ENCODE data around the gene STAT5A.
A peak's percentile ranks its signal among the peaks of the same experiment; 100 is the strongest.
"Not testable (repeated sequence)": the region's sequence is repeated elsewhere in the genome, so short reads cannot be mapped to it uniquely, and the experiment has no call there.

STAT5A gene

GRCh38 chr17:42308446-42308845 lies 20.1 kb downstream of the STAT5A start:
- DNase-seq (ENCODE audit: low spot score): no peak

- no peak for DNase-seq (ENCODE audit: low spot score)
Measured at GRCh38 chr17:42309142-42309541, 20.8 kb downstream of the STAT5A start.

DNA sequence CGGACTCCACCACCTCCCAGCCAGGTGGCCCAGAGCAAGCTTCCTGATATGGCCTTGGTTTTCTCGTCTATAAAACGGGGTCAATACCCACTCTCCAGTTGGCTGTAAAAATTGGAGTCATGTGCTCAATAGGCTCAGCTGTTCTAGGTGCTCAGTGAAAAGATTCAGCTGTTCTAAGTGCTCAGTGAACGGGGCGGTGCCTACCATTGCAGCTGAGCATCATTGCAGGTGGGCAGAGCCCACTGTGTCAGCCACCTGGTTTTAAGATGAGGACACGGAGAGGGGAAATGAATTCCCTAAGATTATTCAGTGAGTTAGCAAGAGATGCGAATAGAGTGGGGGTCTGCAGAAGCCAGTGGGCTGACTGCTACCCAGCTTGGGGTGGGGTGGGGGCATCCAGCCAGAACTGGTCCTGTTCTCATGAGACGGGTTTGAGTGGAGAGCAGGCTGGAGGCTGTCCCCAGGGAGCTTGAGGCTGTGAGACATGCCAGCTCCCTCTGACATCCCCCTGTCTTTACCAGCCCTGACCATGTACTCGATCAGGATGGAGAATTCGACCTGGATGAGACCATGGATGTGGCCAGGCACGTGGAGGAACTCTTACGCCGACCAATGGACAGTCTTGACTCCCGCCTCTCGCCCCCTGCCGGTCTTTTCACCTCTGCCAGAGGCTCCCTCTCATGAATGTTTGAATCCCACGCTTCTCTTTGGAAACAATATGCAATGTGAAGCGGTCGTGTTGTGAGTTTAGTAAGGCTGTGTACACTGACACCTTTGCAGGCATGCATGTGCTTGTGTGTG lies 21.9 kb downstream of the STAT5A start:
- DNase-seq (ENCODE audit: low spot score): no peak

DNA sequence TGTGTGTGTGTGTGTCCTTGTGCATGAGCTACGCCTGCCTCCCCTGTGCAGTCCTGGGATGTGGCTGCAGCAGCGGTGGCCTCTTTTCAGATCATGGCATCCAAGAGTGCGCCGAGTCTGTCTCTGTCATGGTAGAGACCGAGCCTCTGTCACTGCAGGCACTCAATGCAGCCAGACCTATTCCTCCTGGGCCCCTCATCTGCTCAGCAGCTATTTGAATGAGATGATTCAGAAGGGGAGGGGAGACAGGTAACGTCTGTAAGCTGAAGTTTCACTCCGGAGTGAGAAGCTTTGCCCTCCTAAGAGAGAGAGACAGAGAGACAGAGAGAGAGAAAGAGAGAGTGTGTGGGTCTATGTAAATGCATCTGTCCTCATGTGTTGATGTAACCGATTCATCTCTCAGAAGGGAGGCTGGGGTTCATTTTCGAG lies 22.5 kb downstream of the STAT5A start:
- DNase-seq (ENCODE audit: low spot score): no peak

- no peak for DNase-seq (ENCODE audit: low spot score)
Measured at GRCh38 chr17:42311240-42312034, 23.1 kb downstream of the STAT5A start.

DNA sequence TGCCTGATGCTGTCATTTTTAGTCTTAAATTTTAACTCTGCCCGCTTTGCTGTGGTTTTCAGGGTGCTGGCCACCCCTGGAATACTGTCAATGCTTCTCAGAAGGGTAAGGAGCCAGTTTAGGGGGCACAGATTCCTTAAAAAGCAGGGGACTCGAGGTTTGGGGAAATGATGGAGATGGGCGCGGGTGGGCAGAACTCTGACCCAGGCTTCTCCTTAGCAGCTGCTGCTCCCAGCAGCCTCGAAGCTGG lies 23.7 kb downstream of the STAT5A start:
- no peak for DNase-seq (ENCODE audit: low spot score)

- DNase-seq (ENCODE audit: low spot score): no peak
Measured at GRCh38 chr17:42312285-42313130, 24.2 kb downstream of the STAT5A start.

DNA sequence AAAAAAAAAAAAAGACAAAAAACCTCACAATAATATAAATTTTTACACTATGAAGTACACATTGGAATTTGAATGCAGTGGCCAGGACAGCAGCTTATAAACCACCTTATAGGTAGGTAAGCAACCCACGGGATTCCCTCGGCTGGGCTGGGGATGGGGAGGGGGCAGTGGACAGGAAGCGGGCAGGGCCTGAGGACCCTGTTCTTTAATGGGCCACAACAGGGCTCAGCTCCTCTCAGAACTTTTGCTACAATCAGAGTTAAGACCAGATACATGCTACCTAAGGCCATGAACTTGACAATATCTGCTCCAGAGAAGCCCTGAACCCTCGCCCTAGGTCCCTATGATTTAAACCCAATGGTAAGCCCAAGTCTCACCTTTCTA lies 25.1 kb downstream of the STAT5A start:
- no peak for DNase-seq (ENCODE audit: low spot score)

DNA sequence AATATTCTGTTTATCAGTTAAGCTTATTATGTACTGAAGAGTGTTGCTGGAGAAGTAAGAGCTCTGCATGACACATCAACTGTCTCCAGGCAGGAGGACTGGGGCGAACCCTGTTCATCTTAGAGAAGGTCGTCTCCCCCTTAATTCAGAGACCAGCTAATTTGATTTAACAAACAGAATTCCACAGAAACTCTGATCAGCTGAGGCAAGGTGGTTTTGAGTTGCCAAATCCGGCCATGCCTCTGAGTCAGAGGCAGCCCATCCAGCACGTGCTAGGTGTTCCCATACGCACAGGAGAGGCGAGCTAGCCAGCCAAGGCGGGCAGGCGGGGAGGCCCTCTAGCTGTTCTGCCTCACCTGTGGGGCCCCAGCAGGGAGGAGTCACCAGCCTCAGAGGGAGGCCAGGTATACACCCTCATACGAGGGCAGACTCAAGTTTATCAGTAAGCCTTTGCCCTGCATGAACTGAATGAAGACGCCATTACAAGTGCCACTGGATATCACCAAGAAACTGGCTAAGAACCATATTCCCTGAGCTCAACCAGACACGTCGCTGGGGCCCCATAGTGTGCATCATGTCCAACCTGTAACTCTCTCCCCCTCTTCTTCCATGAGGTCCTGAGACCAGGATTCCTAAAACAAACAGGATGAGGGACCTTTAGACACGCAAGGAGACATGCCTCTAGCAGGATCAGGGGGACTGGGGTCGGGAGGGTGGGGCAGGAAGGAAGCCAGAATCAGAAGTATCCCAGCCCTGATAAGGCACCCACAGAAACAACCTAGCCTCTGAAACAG lies 25.7 kb downstream of the STAT5A start:
- no peak for DNase-seq (ENCODE audit: low spot score)

DNA sequence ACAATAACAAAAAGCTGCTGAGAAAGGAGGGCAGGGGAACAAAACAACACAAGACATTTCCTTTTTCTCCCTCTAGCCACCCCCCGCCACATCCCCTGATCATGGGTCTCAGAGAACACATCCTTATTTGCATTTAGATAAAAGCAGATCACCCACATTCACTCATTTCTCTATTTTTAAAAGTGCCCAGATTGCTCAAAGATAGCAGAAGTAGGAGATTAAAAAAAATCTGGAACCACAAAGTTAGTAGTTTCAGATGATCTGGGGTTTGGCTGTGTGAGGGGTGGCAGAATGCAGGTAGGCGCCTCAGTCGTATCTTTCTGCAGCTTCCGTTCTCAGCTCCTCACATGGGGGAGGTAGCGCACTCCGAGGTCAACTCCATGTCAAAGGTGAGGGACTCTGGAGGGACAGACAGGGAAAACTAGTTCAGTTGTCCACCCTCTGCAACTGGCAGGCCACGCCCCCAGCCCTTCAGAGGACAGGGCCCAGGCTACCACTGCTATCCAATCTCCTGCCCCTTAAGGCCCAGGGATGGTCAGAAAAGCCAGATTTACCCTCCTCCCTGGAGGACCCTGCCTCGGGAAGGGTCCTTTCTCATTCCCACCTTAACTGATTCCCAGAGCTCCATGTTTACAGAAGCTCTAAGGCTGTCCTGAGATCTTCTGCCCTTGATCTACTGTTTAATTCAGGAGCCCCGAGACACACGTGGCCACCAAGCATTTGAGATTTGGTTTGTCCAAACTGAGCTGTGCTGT lies 27.3 kb downstream of the STAT5A start:
- no peak for DNase-seq (ENCODE audit: low spot score)

DNA sequence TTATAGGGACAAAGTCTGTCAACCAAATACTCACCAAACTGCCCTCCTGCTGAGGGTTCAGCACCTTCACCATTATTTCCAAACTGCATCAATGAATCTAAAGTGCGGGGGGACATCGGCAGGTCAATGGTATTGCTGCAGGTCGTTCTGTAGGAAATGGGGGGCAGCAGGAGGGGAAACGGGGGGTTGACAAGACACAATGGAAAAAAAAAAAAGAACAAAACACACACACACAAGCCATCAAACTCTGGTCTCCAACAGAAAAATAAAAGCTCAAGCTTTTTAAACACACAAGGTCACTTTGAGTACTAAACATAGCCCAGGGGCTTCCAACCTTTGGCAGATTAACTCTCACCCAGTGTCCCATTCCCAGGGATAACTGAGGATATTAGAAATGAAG lies 28.5 kb downstream of the STAT5A start:
- DNase-seq (ENCODE audit: low spot score): no peak

DNA sequence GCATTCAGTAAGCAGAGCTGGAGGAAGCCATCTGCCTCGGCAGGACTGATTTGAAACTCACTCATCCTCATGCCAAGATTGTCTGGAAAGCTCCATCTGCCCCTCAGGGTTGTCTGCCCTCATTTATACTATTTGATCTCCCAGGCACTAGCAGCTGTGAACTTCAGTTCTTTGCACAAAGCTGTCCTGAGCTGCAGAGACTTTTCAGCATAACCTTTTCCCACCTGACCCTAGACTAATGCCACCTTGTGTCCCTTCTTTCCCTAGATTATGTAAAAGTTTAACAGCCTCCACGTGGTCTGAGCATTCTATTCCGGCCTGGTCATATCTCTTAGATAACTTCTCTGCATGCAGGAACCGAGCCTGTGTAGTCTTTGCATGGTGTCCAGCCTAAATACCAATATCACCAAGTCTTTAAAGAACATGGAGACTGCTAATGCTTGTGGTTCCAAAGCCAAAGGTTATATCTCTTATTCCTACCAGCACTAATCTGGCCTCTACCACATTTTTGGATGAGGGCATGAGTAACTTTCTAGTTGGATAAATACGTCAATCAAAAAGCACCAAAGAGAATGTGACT lies 29.1 kb downstream of the STAT5A start:
- no peak for DNase-seq (ENCODE audit: low spot score)

DNA sequence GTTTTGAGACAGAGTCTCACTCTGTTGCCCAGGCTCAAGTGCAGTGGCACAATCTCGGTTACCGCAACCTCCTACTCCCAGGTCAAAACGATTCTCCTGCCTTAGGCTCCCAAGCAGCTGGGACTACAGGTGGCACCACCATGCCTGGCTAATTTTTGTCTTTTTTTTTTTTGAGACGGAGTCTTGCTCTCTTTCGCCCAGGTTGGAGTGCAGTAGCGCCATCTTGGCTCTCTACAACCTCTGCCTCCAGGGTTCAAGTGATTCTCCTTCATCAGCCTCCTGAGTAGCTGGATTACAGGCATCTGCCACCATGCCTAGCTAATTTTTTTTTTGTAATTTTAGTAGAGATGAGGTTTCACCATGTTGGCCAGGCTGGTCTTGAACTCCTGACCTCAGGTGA lies 29.7 kb downstream of the STAT5A start:
- DNase-seq (ENCODE audit: low spot score): not testable (repeated sequence)

GRCh38 chr17:42321555-42321954 lies 33.3 kb downstream of the STAT5A start:
- no peak for DNase-seq (ENCODE audit: low spot score)

- DNase-seq (ENCODE audit: low spot score): peak; percentile 91
Measured at GRCh38 chr17:42322382-42323267, 34.3 kb downstream of the STAT5A start.

- DNase-seq (ENCODE audit: low spot score): no peak
Measured at GRCh38 chr17:42323268-42323773, 35.0 kb downstream of the STAT5A start.

DNA sequence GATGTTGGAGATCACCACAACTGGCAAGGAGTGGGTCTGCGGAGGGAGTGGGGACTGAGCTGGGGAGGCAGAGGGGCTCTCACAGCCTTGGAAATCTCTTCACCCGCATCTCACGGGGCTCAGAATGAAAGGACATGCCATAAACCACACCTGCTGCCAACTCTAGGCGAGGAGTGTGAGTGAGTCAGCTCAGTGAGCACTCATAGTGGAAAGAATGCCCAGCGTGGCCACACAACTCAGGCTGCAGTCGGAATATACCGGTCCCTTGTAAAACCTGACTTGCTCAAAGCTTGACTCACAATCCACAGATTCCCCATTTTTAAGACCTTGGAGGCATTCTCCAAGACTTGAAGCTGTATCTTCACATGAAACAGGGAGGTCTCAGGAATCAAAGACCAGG lies 36.7 kb downstream of the STAT5A start:
- peak; percentile 85 for DNase-seq (ENCODE audit: low spot score)

DNA sequence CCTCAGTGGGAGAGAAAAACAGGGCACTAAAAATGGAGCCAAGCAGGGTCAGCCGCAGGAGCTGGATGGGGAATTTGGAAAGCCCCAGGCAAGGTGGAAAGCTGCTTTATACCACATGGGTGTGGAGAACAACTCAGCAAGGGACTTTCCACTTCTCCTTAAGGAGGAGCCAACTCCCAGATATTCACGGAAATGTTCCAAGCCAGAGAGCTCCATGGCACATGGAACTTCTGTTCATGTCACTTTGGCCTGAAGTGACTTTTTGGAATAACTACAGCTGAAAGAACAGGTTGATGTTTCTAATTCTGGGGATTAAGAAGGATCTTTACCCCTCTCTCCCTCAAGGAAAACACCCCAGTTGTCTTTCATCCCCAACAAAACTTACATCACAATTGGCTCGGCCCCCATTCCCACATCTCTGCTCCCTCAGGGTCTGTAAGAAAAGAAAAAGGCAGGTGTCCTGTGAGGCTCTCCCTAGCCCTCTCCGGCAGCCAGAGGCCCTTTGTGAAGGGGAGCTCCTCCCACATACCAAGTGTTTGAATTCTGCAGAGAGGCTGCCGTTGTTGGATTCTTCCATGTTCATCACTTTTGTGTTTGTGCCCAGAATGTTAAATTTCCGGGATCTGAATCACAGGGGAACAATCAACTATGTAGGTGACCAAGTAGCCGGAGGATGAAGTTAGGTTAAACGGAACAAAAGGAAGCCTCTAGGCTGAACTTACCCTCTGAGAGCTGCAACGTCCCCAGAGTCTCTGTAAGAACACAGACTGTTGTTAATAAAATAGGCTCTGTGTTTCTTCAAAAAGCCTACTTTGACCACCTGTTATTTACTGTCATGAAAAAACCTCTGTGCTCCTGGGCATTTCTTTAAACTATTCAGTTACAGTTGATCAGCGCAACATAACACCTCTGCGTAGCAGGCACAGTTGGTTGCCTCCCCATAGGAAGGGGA lies 41.0 kb downstream of the STAT5A start:
- no peak for DNase-seq (ENCODE audit: low spot score)
